ENCODE results near the gene GAS7.

The GAS7 gene

GRCh38 chr17:10144456-10144855 is 54.0 kb downstream of the GAS7 start:
- H3K36me3 ChIP-seq (ENCODE audit: insufficient read depth) = no peaks in the 10 kb centered on the region
- H4K20me1 ChIP-seq (ENCODE audit: insufficient read depth) = no peaks in the 10 kb centered on the region
- no peaks in the 10 kb centered on the region for H3K4me1 ChIP-seq (ENCODE audit: low read depth, poor library complexity, severe bottlenecking)
- H3K9ac ChIP-seq = no peak overlapping the region
- no peaks in the 10 kb centered on the region for H3K27me3 ChIP-seq (ENCODE audit: insufficient read depth, low read depth)
- no peak overlapping the region for H3K4me3 ChIP-seq (IDR thresholded peaks at IDR 0.05; ENCODE audit: insufficient read depth, low read depth, low read length)
- no peak overlapping the region for H3K27ac ChIP-seq
- no peak overlapping the region for H2AFZ ChIP-seq (ENCODE audit: low read depth)
- H3K79me2 ChIP-seq (ENCODE audit: insufficient read depth, low read depth) = no peaks in the 10 kb centered on the region
- no peak overlapping the region for H3K4me2 ChIP-seq
- TF ChIP-seq, protein P1, sequence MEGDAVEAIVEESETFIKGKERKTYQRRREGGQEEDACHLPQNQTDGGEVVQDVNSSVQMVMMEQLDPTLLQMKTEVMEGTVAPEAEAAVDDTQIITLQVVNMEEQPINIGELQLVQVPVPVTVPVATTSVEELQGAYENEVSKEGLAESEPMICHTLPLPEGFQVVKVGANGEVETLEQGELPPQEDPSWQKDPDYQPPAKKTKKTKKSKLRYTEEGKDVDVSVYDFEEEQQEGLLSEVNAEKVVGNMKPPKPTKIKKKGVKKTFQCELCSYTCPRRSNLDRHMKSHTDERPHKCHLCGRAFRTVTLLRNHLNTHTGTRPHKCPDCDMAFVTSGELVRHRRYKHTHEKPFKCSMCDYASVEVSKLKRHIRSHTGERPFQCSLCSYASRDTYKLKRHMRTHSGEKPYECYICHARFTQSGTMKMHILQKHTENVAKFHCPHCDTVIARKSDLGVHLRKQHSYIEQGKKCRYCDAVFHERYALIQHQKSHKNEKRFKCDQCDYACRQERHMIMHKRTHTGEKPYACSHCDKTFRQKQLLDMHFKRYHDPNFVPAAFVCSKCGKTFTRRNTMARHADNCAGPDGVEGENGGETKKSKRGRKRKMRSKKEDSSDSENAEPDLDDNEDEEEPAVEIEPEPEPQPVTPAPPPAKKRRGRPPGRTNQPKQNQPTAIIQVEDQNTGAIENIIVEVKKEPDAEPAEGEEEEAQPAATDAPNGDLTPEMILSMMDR (conservative IDR thresholded peaks at IDR 0.05; ENCODE audit: low read depth, low read length) = no peak

- Histone ChIP-seq H2AFZ (ENCODE audit: low read depth) (no peak overlapping the region), H3K4me2 (no peak overlapping the region), H3K27me3 (ENCODE audit: insufficient read depth, low read depth) (no peaks in the 10 kb centered on the region), H3K79me2 (ENCODE audit: insufficient read depth, low read depth) (no peaks in the 10 kb centered on the region), H4K20me1 (ENCODE audit: insufficient read depth) (no peaks in the 10 kb centered on the region), H3K9ac (no peak overlapping the region), H3K4me3 (IDR thresholded peaks at IDR 0.05; ENCODE audit: insufficient read depth, low read depth, low read length) (no peak overlapping the region), H3K4me1 (ENCODE audit: low read depth, poor library complexity, severe bottlenecking) (no peaks in the 10 kb centered on the region), H3K36me3 (ENCODE audit: insufficient read depth) (no peaks in the 10 kb centered on the region), H3K27ac (no peak overlapping the region)
- TF ChIP-seq, protein P1 (conservative IDR thresholded peaks at IDR 0.05; ENCODE audit: low read depth, low read length) = no peak
Observed at GRCh38 chr17:10141436-10141835, 57.0 kb downstream of the GAS7 start.

GRCh38 chr17:10139577-10139976 is 58.8 kb downstream of the GAS7 start:
- TF ChIP-seq, protein P1 (conservative IDR thresholded peaks at IDR 0.05; ENCODE audit: low read depth, low read length) = no peak
- Histone ChIP-seq H3K9ac (no peak overlapping the region), H3K79me2 (ENCODE audit: insufficient read depth, low read depth) (no peaks in the 10 kb centered on the region), H3K27ac (no peak overlapping the region), H2AFZ (ENCODE audit: low read depth) (no peak overlapping the region), H3K4me2 (no peak overlapping the region), H3K4me3 (IDR thresholded peaks at IDR 0.05; ENCODE audit: insufficient read depth, low read depth, low read length) (no peak overlapping the region), H3K27me3 (ENCODE audit: insufficient read depth, low read depth) (no peaks in the 10 kb centered on the region), H3K4me1 (ENCODE audit: low read depth, poor library complexity, severe bottlenecking) (no peaks in the 10 kb centered on the region), H3K36me3 (ENCODE audit: insufficient read depth) (no peaks in the 10 kb centered on the region), H4K20me1 (ENCODE audit: insufficient read depth) (no peaks in the 10 kb centered on the region)

- Histone ChIP-seq H3K79me2 (ENCODE audit: insufficient read depth, low read depth) (no peaks in the 10 kb centered on the region), H3K4me3 (IDR thresholded peaks at IDR 0.05; ENCODE audit: insufficient read depth, low read depth, low read length) (no peak overlapping the region), H3K9ac (no peak overlapping the region), H3K4me2 (no peak overlapping the region), H3K27ac (no peak overlapping the region), H3K27me3 (ENCODE audit: insufficient read depth, low read depth) (no peaks in the 10 kb centered on the region), H3K36me3 (ENCODE audit: insufficient read depth) (no peaks in the 10 kb centered on the region), H2AFZ (ENCODE audit: low read depth) (no peak overlapping the region), H4K20me1 (ENCODE audit: insufficient read depth) (no peaks in the 10 kb centered on the region), H3K4me1 (ENCODE audit: low read depth, poor library complexity, severe bottlenecking) (no peaks in the 10 kb centered on the region)
- TF ChIP-seq, protein P1 (conservative IDR thresholded peaks at IDR 0.05; ENCODE audit: low read depth, low read length) = no peak
Observed at GRCh38 chr17:10136258-10136981, 62.0 kb downstream of the GAS7 start.

Data from KMS-11 (cell line).